Thyroid gland (tissue), 4 donors: Measurements from ENCODE around the gene ADAM33. TPM values are rescaled to one million over a fixed set of nuclear protein-coding genes. Genes with fewer than 3 reads are reported as not detected.

Experiments
- DNase-seq, 2 donors: peaks; one replicate each; pipeline ENCODE4 v3.0.0-alpha.2; 2019
- H3K27ac ChIP-seq, 3 donors: fragments of 200-600 bp; sonication (generic); 1 replicate in 2 of 3; 2 replicates in 1 of 3; pipeline ENCODE4 v1.5.1; 2016 to 2019; ENCODE audit warnings: mild to moderate bottlenecking in 1 of 3, moderate library complexity in 1 of 3
- H3K27me3 ChIP-seq: fragments of 200-600 bp; sonication (generic); one replicate; pipeline ENCODE4 v1.5.1; 2019
- H3K36me3 ChIP-seq, 2 donors: fragments of 200-600 bp; sonication (generic); one replicate each; pipeline ENCODE4 v1.5.1; 2016 to 2019
- H3K4me1 ChIP-seq, 2 donors: fragments of 200-600 bp; sonication (generic); one replicate each; pipeline ENCODE4 v1.5.1; 2017 to 2019
- H3K4me3 ChIP-seq, 3 donors: fragments of 200-600 bp; sonication (generic); replicated peaks in 1 of 3; 1 replicate in 2 of 3; 2 replicates in 1 of 3; pipeline ENCODE4 v1.5.1; 2016; ENCODE audit warnings: mild to moderate bottlenecking in 1 of 3
- H3K9me3 ChIP-seq: fragments of 200-600 bp; sonication (generic); one replicate; pipeline ENCODE4 v1.5.1; 2017
- CTCF ChIP-seq, 6 experiments: fragments of 200-600 bp in 3 of 6; fragments of 450-650 bp in 3 of 6; sonication (generic) in 3 of 6; IDR thresholded peaks; one replicate each; pipeline ENCODE4 v1.5.1; 2016 to 2019; ENCODE audit warnings: antibody characterized with exemption in 6 of 6, mild to moderate bottlenecking in 2 of 6, inconsistent platforms in 1 of 6, moderate library complexity in 1 of 6
- POLR2A ChIP-seq, 2 donors: fragments of 450-650 bp; IDR thresholded peaks; one replicate each; pipeline ENCODE4 v1.6.1; 2017; ENCODE audit warnings: antibody characterized with exemption in 2 of 2, mild to moderate bottlenecking in 2 of 2, moderate library complexity in 1 of 2
- WGBS, 2 donors: methylation state at CpG; one replicate each; pipeline ENCODE4 v1.1.5; 2017; 5-methylcytosine and 5-hydroxymethylcytosine counted together
- intact Hi-C: fragments of 100-400 bp; cut with DNase I; formaldehyde crosslinking; loops from one replicate; pipeline ENCODE4 v1.15.1; 2023
- total RNA-seq, 4 donors: library from RNA; depleted of rRNA; stranded (reverse); fragments of >200 nt; gene quantifications; one replicate each; pipeline ENCODE4 v1.2.3, GENCODE V29; 2016

ADAM33 gene
- total RNA-seq, 4 donors from 2014 or later, result 9.1 to 24.5 (median 12.6) TPM

GRCh38 chr20:3689978-3690377 lies 8.2 kb upstream of the ADAM33 start:
- H3K27me3 ChIP-seq, result no peaks in the 10 kb centered on the region
- DNase-seq, result no peak
- no peaks in the 10 kb centered on the region for H3K36me3 ChIP-seq
- H3K4me1 ChIP-seq, result peaks cover 12 to 14% of the 10 kb centered on the region in 2 donors
- no peak overlapping the region for H3K27ac ChIP-seq
- H3K4me3 ChIP-seq, result no peak overlapping the region
- WGBS, 2 donors, result 93 to 96% methylated on average over 5 to 11 of the region's 11 CpGs
- TF ChIP-seq CTCF (IDR thresholded peaks at IDR 0.05), result no peak
- TF ChIP-seq POLR2A (IDR thresholded peaks at IDR 0.05), result no peak
- intact Hi-C loops, result no loop called here
- H3K9me3 ChIP-seq, result no peaks in the 10 kb centered on the region

GRCh38 chr20:3687655-3688054 lies 5.8 kb upstream of the ADAM33 start:
- H3K27ac ChIP-seq, result peak overlapping the region in 2 of 3 donors; percentile 26 to 80
- peaks cover 12 to 14% of the 10 kb centered on the region in 2 donors for H3K4me1 ChIP-seq
- DNase-seq, result no peak
- H3K36me3 ChIP-seq, result no peaks in the 10 kb centered on the region
- TF ChIP-seq POLR2A (IDR thresholded peaks at IDR 0.05) (no peak), CTCF (IDR thresholded peaks at IDR 0.05) (no peak)
- no peak overlapping the region for H3K4me3 ChIP-seq
- intact Hi-C loops, result no loop called here
- no peaks in the 10 kb centered on the region for H3K9me3 ChIP-seq
- 63 to 74% methylated on average over 2 of the region's 2 CpGs for WGBS, 2 donors
- no peaks in the 10 kb centered on the region for H3K27me3 ChIP-seq

- Histone ChIP-seq H3K36me3 (no peaks in the 10 kb centered on the region), H3K27me3 (no peaks in the 10 kb centered on the region), H3K9me3 (no peaks in the 10 kb centered on the region), H3K4me1 (peaks cover 12 to 19% of the 10 kb centered on the region in 2 donors), H3K27ac (peak overlapping the region; percentile 70 to 85 (median 80)), H3K4me3 (no peak overlapping the region)
- DNase-seq, result peak; percentile 91 to 94
- WGBS, 2 donors, result 16 to 17% methylated on average over 9 of the region's 9 CpGs
- TF ChIP-seq CTCF (IDR thresholded peaks at IDR 0.05) (no peak), POLR2A (IDR thresholded peaks at IDR 0.05) (no peak)
- intact Hi-C loops, result no loop called here
These were observed 5.1 kb upstream of the ADAM33 start for GRCh38 chr20:3686867-3687321.

GRCh38 chr20:3686421-3686820 lies 4.6 kb upstream of the ADAM33 start:
- Histone ChIP-seq H3K4me3 (no peak overlapping the region), H3K27me3 (no peaks in the 10 kb centered on the region), H3K4me1 (peaks cover 16 to 22% of the 10 kb centered on the region in 2 donors), H3K27ac (peak overlapping the region; percentile 70 to 85 (median 80)), H3K36me3 (no peaks in the 10 kb centered on the region), H3K9me3 (no peaks in the 10 kb centered on the region)
- WGBS, 2 donors, result 66 to 77% methylated on average over 7 of the region's 7 CpGs
- no peak for DNase-seq
- intact Hi-C loops, result no loop called here
- TF ChIP-seq CTCF (IDR thresholded peaks at IDR 0.05) (no peak), POLR2A (IDR thresholded peaks at IDR 0.05) (no peak)

GRCh38 chr20:3685341-3685740 lies 3.5 kb upstream of the ADAM33 start:
- no peak for DNase-seq
- H3K36me3 ChIP-seq, result no peaks in the 10 kb centered on the region
- H3K9me3 ChIP-seq, result no peaks in the 10 kb centered on the region
- 62 to 85% methylated on average over 7 of the region's 7 CpGs for WGBS, 2 donors
- peaks cover 23 to 33% of the 10 kb centered on the region in 2 donors for H3K4me1 ChIP-seq
- TF ChIP-seq CTCF (IDR thresholded peaks at IDR 0.05) (no peak), POLR2A (IDR thresholded peaks at IDR 0.05) (no peak)
- H3K27ac ChIP-seq, result no peak overlapping the region
- H3K27me3 ChIP-seq, result no peaks in the 10 kb centered on the region
- no peak overlapping the region for H3K4me3 ChIP-seq
- intact Hi-C loops, result no loop called here
